Measurements from ENCODE around the gene SYNE2.

DNA sequence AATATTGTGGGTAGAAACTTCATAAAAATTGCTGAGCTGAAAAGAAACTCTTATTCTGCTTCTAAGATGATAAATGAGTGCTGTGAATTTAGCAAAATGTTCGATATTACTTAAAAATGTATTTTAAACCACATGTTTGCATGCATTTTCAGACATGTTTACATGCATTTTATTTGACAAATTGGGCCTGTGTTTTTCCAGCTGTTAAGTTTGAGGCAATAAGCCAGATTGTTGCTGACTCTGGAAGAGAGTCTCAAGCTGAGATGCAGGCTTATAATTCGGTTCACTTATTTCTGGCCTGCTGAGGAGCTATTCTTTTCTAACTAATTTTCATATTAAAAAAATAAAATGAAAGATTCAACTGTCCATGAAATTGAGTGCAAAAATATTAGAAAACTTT, 110.1 kb downstream of the SYNE2 start:
- TF ChIP-seq POLR2A (IDR thresholded peaks at IDR 0.05): no peak
- TF ChIP-seq, protein P1, sequence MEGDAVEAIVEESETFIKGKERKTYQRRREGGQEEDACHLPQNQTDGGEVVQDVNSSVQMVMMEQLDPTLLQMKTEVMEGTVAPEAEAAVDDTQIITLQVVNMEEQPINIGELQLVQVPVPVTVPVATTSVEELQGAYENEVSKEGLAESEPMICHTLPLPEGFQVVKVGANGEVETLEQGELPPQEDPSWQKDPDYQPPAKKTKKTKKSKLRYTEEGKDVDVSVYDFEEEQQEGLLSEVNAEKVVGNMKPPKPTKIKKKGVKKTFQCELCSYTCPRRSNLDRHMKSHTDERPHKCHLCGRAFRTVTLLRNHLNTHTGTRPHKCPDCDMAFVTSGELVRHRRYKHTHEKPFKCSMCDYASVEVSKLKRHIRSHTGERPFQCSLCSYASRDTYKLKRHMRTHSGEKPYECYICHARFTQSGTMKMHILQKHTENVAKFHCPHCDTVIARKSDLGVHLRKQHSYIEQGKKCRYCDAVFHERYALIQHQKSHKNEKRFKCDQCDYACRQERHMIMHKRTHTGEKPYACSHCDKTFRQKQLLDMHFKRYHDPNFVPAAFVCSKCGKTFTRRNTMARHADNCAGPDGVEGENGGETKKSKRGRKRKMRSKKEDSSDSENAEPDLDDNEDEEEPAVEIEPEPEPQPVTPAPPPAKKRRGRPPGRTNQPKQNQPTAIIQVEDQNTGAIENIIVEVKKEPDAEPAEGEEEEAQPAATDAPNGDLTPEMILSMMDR (IDR thresholded peaks at IDR 0.05 in 4 of 5, conservative IDR thresholded peaks at IDR 0.05 in 1 of 5): no peak
